ENCODE measurements around the gene LRRN2.
"Not testable (repeated sequence)": the region's sequence is repeated elsewhere in the genome, so short reads cannot be mapped to it uniquely, and the experiment has no call there.

The LRRN2 gene

DNA sequence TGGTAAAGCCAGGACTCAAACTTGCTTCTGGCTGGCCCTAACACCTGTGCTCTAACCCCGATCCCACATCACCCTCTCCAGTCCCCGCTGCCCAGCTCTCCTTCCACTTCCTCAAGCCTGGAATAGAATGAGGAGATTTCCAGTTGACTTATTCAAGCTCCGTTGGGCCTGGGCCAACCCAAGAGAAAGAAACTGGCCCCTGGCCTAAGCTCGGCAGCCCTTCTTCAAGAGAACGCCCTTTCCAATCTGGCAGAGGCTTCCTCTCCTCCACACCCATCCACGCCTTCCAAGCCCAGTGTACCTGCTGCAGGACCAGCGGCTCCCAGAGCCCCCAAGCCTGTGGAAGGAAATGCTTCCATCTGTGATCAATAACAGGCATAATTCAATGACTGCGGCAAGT, 51.9 kb downstream of the LRRN2 start:
- DNase-seq (ENCODE audit: low read depth in 1 of 2, low spot score in 1 of 2) = no peak

GRCh38 chr1:204630132-204630905, 55.2 kb downstream of the LRRN2 start:
- DNase-seq (ENCODE audit: low read depth in 1 of 2, low spot score in 1 of 2) = no peak

DNA sequence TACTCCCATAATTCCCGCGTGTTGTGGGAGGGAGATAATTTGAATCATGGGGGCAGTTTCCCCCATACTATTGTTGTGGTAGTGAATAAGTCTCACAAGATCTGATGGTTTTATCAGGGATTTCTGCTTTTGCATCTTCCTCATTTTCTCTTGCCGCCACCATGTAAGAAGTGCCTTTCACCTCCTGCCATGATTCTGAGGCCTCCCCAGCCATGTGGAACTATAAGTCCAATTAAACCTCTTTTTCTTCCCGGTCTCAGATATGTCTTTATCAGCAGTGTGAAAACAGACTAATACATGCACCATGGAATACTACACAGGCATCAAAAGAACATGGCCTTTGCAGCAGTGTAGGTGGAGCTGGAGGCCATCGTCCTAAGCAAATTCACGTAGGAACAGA, 56.1 kb downstream of the LRRN2 start:
- DNase-seq (ENCODE audit: low read depth in 1 of 2, low spot score in 1 of 2) = not testable (repeated sequence)

DNA sequence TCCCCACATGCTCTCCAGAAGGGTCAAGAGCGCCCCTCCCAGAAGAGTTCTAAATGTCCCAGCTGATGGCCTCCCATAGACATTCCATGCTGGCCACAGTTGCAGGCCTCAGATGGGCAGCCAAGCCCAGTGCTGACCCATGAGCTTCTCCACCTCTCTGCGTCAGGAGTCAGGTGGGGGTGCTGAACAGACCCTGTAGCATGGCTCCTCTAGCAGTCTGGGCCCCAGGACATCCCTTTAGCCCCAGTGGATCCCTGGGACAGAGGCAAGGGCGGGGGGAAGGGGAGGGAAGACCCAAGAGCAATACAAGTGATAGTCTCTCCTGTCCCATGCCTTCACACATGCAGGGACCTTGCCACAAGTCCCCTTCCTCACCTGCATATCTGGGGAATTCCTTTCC, 56.7 kb downstream of the LRRN2 start:
- no peak for DNase-seq (ENCODE audit: low read depth in 1 of 2, low spot score in 1 of 2)

GRCh38 chr1:204627436-204627835, 58.1 kb downstream of the LRRN2 start:
- DNase-seq (ENCODE audit: low read depth in 1 of 2, low spot score in 1 of 2) = no peak

DNA sequence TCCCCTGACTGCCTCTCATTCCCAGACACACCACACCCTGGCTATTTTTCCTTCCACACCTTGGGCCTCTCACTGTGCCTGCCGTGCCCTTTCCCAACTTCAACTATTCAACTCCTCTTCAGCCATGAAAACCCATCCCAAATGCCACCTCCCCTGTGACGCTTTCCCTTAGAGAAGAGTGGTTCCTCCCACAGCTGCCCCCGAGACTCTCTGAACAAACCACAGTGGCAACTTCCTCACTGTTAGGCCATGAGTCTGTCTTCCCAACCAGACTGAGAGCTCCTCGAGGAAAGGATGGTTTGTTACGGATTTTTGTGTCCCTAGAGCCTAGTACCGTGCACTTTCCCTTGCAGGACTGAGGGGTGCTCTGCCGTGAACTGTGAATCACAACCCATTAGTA, 59.2 kb downstream of the LRRN2 start:
- DNase-seq (ENCODE audit: low read depth in 1 of 2, low spot score in 1 of 2) = no peak

DNA sequence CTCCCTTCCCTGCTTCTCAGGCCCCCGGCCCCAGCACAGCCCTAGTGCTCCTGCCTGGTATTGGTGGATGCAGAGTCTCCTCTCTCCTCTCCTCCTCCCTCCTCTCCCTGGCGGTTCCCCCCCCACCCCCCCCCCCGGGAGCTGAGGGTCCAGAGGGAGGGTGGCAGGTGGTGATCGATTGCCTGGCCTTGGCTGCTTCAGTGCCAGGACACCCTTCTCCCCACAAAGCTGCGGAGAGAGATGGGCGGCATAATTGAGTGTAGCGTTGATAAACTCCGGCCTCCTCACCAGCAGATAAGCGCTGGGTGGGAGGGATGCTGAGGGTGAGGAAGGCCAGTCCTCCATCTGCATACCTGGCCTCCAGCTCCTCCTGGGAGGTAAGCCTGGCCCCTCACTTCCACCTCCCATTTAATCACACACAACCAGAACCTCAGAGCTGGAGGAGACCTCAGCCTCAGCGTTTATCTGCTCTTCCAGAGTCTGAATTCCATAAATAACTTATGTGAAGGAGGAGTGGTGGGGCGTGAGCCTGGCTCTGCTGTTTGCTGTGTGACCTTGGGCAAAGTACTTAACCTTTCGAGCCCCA, 60.8 kb downstream of the LRRN2 start:
- DNase-seq (ENCODE audit: low read depth in 1 of 2, low spot score in 1 of 2) = no peak

DNA sequence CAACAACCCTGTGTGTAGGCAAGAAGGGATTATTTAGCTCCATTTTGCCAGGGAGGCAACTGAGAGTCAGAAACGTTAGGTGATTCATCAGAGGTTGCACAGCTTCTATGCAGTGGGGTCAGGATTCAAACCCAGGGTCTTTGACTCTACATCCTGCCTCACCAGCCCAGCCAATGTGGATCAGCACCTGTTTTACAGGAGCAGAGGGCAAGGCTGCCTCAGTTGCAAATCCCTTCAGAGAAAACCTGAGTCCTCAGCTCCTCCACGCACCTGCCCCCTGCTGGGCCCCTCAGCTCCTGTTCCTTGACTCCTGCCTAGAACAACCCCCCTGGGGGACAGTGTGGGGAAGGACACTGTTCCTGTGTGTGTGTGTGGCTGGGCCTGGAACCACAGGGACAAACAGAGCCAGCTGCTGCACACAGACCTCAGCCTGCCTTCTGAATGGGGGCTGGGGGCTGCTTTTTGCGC, 61.6 kb downstream of the LRRN2 start:
- DNase-seq (ENCODE audit: low read depth in 1 of 2, low spot score in 1 of 2) = no peak

DNA sequence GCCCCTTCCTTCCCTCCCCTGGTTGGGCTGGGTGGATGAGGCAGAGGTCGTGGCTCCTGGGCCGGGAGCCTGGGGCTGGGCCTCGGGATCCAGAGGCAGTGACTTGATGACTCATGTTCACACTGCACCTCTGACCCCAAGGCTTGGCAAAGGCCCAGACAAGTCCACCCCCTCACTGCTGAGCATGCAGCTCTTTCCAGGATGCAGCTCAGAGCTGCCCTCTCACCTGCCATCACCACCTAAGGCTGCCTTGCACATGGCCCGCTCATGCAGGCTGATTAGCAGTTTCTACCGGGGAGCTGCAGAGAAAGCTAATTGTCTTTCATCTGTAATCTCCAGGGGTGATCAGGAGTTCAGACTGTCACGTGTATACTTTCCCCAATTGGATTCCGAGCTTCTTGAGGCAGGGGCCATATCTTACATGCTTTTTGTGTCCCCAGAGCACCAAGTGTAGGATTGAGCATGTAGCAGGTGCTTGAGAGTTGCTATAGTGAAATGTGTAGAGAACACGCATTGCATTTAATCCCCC, 62.1 kb downstream of the LRRN2 start:
- no peak for DNase-seq (ENCODE audit: low read depth in 1 of 2, low spot score in 1 of 2)

DNA sequence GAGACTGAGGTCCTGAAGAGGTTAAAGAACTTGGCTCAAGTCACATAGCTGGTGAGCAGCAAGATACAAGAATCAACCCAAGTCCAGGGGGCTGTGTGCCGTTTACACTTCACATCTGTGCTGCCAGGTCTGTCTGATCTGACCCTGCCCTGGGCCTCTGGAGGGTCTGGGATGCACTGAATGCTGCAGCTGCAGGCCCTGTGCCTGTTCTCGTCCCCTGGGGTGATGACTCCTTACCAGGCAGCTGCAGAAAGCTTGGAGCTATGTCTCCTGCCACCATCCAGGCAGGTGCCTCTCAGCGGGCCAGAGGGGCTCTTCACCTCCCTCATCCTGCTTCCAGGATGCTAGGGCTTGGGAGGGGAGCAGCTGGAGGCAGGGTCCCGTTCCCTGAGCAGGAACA, 63.5 kb downstream of the LRRN2 start:
- no peak for DNase-seq (ENCODE audit: low read depth in 1 of 2, low spot score in 1 of 2)

DNA sequence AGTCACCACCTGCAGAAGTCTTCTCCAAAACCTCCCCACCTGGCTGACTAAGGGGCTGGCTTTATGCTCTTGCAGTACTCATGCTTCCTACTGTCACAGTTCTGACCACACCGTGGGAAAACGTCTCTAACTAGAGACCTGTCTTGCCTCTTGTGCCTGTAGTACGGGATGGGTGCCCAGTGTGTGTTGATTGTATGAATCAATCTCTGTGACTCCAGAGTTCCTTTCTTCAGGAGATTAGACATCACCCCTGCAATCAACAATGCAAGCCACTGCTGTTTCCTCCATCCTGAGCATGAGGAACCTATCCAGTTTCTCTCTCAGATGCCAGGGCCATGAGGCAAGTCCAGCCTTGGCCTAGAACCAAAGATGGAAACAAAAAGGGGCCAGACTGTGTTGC, 64.1 kb downstream of the LRRN2 start:
- DNase-seq (ENCODE audit: low read depth in 1 of 2, low spot score in 1 of 2) = no peak

DNA sequence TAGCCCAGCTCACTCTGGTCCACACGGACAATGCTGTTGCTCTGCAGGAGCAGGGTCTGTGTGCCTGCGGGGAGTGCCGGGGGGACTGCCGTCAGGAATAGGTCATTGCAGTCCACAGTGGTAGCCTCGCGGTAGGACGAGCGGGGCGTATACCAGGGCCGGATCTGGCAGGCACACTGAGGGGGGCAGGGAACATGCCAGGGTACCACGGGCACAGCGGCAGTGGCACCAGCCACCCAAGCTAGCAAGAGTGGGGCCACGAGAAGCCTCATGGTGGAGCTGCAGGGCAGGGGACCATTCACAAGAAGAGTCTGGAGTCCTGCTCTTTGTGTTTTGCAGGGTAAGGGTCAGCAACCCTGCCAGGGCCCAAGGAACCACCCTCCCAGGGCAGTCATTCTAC, 65.8 kb downstream of the LRRN2 start:
- DNase-seq (ENCODE audit: low read depth in 1 of 2, low spot score in 1 of 2) = no peak

DNA sequence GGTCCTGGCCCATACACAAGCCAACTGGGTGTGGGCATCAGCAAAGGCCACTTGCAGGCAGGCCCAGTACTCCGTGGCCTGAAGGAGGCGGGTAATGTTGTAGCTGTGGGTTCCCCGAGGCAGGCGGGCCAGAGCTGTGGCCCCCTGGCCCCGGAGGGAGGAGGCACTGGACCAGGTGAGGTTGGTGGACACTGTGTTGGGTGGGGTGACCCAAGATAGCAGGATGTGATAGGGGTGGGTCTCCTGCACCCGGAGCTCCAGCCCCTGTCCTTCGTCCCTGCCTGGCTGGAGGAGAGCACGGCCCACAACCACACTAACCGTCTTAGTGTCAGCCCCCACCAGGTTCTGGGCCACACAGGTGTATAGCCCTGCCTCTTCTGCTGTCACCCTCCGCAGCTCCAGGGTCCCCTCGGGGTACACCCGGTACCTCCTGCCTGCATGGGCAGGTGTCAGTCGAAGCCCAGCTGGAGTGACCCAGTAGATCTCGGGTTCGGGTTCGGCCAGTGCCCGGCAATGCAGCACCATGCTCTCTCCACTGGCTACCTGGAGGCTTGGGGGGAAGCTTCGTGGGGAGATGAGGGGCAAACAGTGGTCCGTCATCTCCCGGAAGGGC, 67.3 kb downstream of the LRRN2 start:
- no peak for DNase-seq (ENCODE audit: low read depth in 1 of 2, low spot score in 1 of 2)

DNA sequence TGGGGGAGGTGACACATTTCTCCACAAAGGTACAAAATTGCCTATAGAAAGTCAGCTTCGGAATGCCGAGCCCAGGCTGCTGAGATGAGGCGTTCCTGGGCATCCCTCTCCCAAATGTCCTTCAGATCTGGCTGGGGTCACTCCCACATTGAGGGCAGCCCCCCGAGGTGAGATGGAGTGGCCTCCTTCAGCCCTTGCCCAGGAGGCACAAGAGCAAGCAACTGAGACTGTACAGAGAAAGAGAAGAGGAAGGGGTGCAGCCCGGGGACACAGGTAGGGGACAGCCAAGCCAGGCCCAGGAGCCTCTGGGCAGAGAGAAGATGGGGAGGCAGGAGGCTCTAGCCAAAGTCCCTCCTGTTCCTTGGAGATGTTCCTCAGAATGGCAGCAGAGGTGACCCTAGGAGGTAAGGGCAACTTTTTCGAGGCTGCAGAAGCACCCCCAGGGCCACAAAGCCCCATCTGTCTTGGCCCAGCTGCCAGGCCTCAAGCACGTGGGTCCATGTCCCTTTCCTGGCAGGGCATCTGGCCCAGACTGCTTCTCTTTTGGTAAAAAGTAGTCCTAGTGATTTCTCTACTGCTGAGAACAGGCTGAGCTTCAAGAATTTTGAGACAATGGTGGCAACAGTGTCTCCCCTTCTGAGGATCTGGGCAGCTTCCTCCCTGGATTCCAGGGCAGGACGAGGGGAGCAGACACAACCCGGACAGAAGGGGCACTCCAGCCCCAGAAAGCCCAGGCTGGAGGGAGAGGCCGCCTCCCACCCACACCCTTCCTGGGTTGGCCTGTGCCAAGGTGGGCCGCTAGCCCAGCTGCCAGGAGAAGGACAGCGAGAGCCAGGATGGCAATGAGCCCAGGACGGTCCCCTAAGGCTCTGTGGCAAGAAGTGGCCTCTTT, 68.0 kb downstream of the LRRN2 start:
- no peak for DNase-seq (ENCODE audit: low read depth in 1 of 2, low spot score in 1 of 2)

GRCh38 chr1:204616641-204617040, 68.9 kb downstream of the LRRN2 start:
- DNase-seq (ENCODE audit: low read depth in 1 of 2, low spot score in 1 of 2) = no peak

- DNase-seq (ENCODE audit: low read depth in 1 of 2, low spot score in 1 of 2) = no peak
Observed at GRCh38 chr1:204615881-204616280, 69.7 kb downstream of the LRRN2 start.

- DNase-seq (ENCODE audit: low read depth in 1 of 2, low spot score in 1 of 2) = no peak
Observed at GRCh38 chr1:204613636-204614035, 71.9 kb downstream of the LRRN2 start.

DNA sequence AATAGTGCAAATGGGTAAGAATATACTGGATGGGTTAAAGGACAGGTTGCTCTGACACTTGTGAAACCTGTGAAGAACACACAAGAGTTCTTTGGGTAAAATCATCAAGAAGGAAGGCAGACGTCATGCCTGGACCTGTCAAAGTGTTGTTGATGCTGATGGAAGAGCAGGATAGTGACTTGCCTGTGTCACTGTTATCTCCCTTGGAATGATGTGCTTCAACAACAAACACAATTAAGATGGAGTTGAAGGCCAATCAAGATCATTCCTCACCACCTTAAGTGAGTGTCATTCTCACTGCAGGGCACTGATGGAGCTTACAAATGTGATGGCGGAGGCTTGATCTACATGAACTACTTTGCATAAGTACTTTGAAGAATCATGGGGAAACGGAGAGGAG, 73.2 kb downstream of the LRRN2 start:
- no peak for DNase-seq (ENCODE audit: low read depth in 1 of 2, low spot score in 1 of 2)

GRCh38 chr1:204611036-204611435, 74.5 kb downstream of the LRRN2 start:
- DNase-seq (ENCODE audit: low read depth in 1 of 2, low spot score in 1 of 2) = no peak

DNA sequence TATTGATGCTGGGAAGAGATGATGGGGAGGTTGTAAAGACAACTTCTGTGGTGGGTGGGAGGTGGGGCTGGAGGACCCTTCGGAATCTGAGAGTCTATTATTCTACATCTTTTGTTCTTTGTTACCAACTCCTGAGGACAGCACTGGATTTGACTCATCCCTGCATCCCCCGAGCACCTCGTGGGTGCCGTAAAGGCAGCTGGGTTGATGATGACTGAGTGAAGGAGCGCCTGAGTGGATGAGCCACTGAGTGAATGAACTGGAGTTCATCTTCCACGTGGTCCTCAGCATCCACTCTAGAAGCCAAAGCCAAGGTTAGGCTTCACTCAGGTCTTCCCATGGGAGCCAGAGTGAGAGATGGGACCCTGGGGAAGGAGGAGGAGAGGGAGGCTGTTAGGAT, 77.6 kb downstream of the LRRN2 start:
- DNase-seq (ENCODE audit: low read depth in 1 of 2, low spot score in 1 of 2) = no peak

GRCh38 chr1:204605791-204606190, 79.7 kb downstream of the LRRN2 start:
- no peak for DNase-seq (ENCODE audit: low read depth in 1 of 2, low spot score in 1 of 2)

Measured in stimulated activated CD4-positive, alpha-beta T cell treated with anti-CD3 and anti-CD28 coated beads, Interleukin-15, amount 100 ng/mL, for 1 hour (primary cell).